Osteoblast (primary cell): Measurements from ENCODE around the gene SPHK1. TPM values are rescaled to one million over a fixed set of nuclear protein-coding genes. Genes with fewer than 3 reads are reported as not detected.
A peak's percentile ranks its signal among the peaks of the same experiment; 100 is the strongest.

Source experiments
- DNase-seq: peaks from one replicate; pipeline ENCODE4 v3.0.0; 2011; ENCODE audit warnings: low spot score, mixed read lengths; ENCODE audit not compliant: insufficient read length; ENCODE audit errors: missing footprints
- H2AFZ ChIP-seq: 2 replicates; pipeline ENCODE4 v1.6.0; 2011; ENCODE audit warnings: mild to moderate bottlenecking, low read length
- H3K27ac ChIP-seq: 2 replicates; pipeline ENCODE4 v1.5.1; 2011; ENCODE audit warnings: mild to moderate bottlenecking, low read depth, low read length, moderate library complexity
- H3K27me3 ChIP-seq: 2 replicates; pipeline ENCODE4 v1.6.0; 2012; ENCODE audit warnings: mild to moderate bottlenecking, control low read depth, inconsistent platforms, low read length, moderate library complexity; ENCODE audit not compliant: insufficient read depth
- H3K36me3 ChIP-seq: 2 replicates; pipeline ENCODE4 v1.5.1; 2011; ENCODE audit warnings: mild to moderate bottlenecking, low read length, control low read depth, moderate library complexity; ENCODE audit not compliant: insufficient read depth
- H3K4me1 ChIP-seq: 2 replicates; pipeline ENCODE4 v1.5.1; 2011; ENCODE audit warnings: mild to moderate bottlenecking, low read length, control low read depth, moderate library complexity; ENCODE audit not compliant: insufficient read depth
- H3K4me2 ChIP-seq: 2 replicates; pipeline ENCODE4 v1.6.0; 2011; ENCODE audit warnings: mild to moderate bottlenecking, low read length; ENCODE audit not compliant: insufficient read depth
- H3K4me3 ChIP-seq: fragments of 200-600 bp; sonication (generic); 3 replicates; pipeline ENCODE4 v1.5.1; 2012; ENCODE audit warnings: mild to moderate bottlenecking, low read length, inconsistent platforms; ENCODE audit not compliant: insufficient read depth
- H3K79me2 ChIP-seq: 2 replicates; pipeline ENCODE4 v1.6.0; 2012; ENCODE audit warnings: mild to moderate bottlenecking, low read length, control low read depth, inconsistent platforms; ENCODE audit not compliant: insufficient read depth
- H3K9me3 ChIP-seq: 2 replicates; pipeline ENCODE4 v1.5.1; 2011; ENCODE audit warnings: low read depth, low read length, control low read depth
- H4K20me1 ChIP-seq: 2 replicates; pipeline ENCODE4 v1.6.0; 2012; ENCODE audit warnings: mild to moderate bottlenecking, low read length, control low read depth; ENCODE audit not compliant: insufficient read depth
- CTCF ChIP-seq: IDR thresholded peaks from 2 replicates; pipeline ENCODE4 v1.5.1; 2011; ENCODE audit warnings: mild to moderate bottlenecking, low read depth, low read length, moderate library complexity; ENCODE audit errors: extremely low read depth
- total RNA-seq: library from RNA; depleted of rRNA; stranded (reverse); fragments of >200 nt; gene quantifications from 2 replicates; pipeline ENCODE4 v1.2.3, GENCODE V29; 2012

Gene SPHK1
- total RNA-seq, 1 donor = 112 TPM

GRCh38 chr17:76385892-76386786, 1.7 kb downstream of the SPHK1 start:
- no peaks in the 10 kb centered on the region for H3K27me3 ChIP-seq
- H2AFZ ChIP-seq = no peak overlapping the region
- TF ChIP-seq CTCF = peak; percentile 75
- H4K20me1 ChIP-seq = peaks cover 30% of the 10 kb centered on the region
- peak; percentile 99 for DNase-seq
- peak overlapping the region; percentile 88 for H3K4me2 ChIP-seq
- H3K36me3 ChIP-seq = peaks cover 21% of the 10 kb centered on the region
- peak overlapping the region; percentile 97 for H3K27ac ChIP-seq
- peaks cover 35% of the 10 kb centered on the region for H3K4me1 ChIP-seq
- H3K79me2 ChIP-seq = peaks cover 36% of the 10 kb centered on the region
- peak overlapping the region; percentile 90 for H3K4me3 ChIP-seq
- no peaks in the 10 kb centered on the region for H3K9me3 ChIP-seq

DNA sequence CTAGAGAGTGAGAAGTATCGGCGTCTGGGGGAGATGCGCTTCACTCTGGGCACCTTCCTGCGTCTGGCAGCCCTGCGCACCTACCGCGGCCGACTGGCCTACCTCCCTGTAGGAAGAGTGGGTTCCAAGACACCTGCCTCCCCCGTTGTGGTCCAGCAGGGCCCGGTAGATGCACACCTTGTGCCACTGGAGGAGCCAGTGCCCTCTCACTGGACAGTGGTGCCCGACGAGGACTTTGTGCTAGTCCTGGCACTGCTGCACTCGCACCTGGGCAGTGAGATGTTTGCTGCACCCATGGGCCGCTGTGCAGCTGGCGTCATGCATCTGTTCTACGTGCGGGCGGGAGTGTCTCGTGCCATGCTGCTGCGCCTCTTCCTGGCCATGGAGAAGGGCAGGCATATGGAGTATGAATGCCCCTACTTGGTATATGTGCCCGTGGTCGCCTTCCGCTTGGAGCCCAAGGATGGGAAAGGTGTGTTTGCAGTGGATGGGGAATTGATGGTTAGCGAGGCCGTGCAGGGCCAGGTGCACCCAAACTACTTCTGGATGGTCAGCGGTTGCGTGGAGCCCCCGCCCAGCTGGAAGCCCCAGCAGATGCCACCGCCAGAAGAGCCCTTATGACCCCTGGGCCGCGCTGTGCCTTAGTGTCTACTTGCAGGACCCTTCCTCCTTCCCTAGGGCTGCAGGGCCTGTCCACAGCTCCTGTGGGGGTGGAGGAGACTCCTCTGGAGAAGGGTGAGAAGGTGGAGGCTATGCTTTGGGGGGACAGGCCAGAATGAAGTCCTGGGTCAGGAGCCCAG, 2.8 kb downstream of the SPHK1 start:
- no peak overlapping the region for H2AFZ ChIP-seq
- peaks cover 30% of the 10 kb centered on the region for H4K20me1 ChIP-seq
- H3K27me3 ChIP-seq = no peaks in the 10 kb centered on the region
- peaks cover 36% of the 10 kb centered on the region for H3K79me2 ChIP-seq
- H3K4me1 ChIP-seq = peaks cover 29% of the 10 kb centered on the region
- peaks cover 25% of the 10 kb centered on the region for H3K36me3 ChIP-seq
- H3K4me2 ChIP-seq = peak overlapping the region; percentile 88
- peak overlapping the region; percentile 90 for H3K4me3 ChIP-seq
- no peaks in the 10 kb centered on the region for H3K9me3 ChIP-seq
- TF ChIP-seq CTCF = no peak
- H3K27ac ChIP-seq = peak overlapping the region; percentile 97
- peak; percentile 76 for DNase-seq

- Histone ChIP-seq H2AFZ (no peak overlapping the region), H3K4me3 (no peak overlapping the region), H3K79me2 (peaks cover 36% of the 10 kb centered on the region), H3K4me2 (no peak overlapping the region), H3K36me3 (peaks cover 33% of the 10 kb centered on the region), H3K27me3 (no peaks in the 10 kb centered on the region), H3K4me1 (peaks cover 21% of the 10 kb centered on the region), H3K9me3 (no peaks in the 10 kb centered on the region), H3K27ac (no peak overlapping the region), H4K20me1 (peaks cover 30% of the 10 kb centered on the region)
- DNase-seq = peak; percentile 88
- peak; percentile 8 for TF ChIP-seq CTCF
Observed at GRCh38 chr17:76388966-76389888, 4.8 kb downstream of the SPHK1 start.
